Caco-2 (cell line): ENCODE measurements around the gene GBE1. TPM values are rescaled to one million over a fixed set of nuclear protein-coding genes. Genes with fewer than 3 reads are reported as not detected.

Experiments
- BruUV-seq: library from RNA; stranded (reverse); fragments of 400-500 nt; replicated peaks from 2 replicates; lab custom pipeline; 2021; lab: Mats Ljungman, UMichigan
- CTCF ChIA-PET: fragments of 300-600 bp; sonication (Branson Sonifier 250); formaldehyde crosslinking; loops from one replicate; lab custom pipeline; 2022; ENCODE audit warnings: antibody characterized with exemption; lab: Charles Lee
- POLR2A ChIA-PET: fragments of 300-600 bp; sonication (Branson Sonifier 250); formaldehyde crosslinking; loops from one replicate; lab custom pipeline; 2022; ENCODE audit warnings: antibody characterized with exemption; lab: Charles Lee
- DNase-seq, 2 experiments: peaks; one replicate each; pipeline versions ENCODE4 v3.0.0 to v3.0.0-alpha.2; 2020 to 2022
- H3K27me3 ChIP-seq: replicated peaks from 2 replicates; pipeline ENCODE4 v1.6.0; 2011; ENCODE audit warnings: low read length; ENCODE audit not compliant: control insufficient read depth, insufficient read depth
- H3K36me3 ChIP-seq: 2 replicates; pipeline ENCODE4 v1.5.1; 2011; ENCODE audit warnings: low read length; ENCODE audit not compliant: control insufficient read depth, insufficient read depth
- H3K4me1 ChIP-seq: fragments of 250-450 bp; sonication (Bioruptor Pico); 2 replicates; pipeline ENCODE4 v1.5.1; 2020; ENCODE audit warnings: mild to moderate bottlenecking
- H3K4me3 ChIP-seq: 2 replicates; pipeline ENCODE4 v1.5.1; 2011; ENCODE audit warnings: low read depth, mild to moderate bottlenecking, control low read depth, low read length
- H3K9me3 ChIP-seq: fragments of 250-450 bp; sonication (Bioruptor Pico); 2 replicates; pipeline ENCODE4 v1.5.1; 2020; ENCODE audit warnings: mild to moderate bottlenecking, moderate library complexity
- H3K27ac Mint-ChIP-seq: one replicate; pipeline ENCODE4 v1.8.0; 2022; ENCODE audit warnings: mixed read lengths; ENCODE audit not compliant: unreplicated experiment
- H3K27me3 Mint-ChIP-seq: one replicate; pipeline ENCODE4 v1.8.0; 2022; ENCODE audit warnings: mixed read lengths; ENCODE audit not compliant: insufficient read depth, unreplicated experiment
- H3K36me3 Mint-ChIP-seq: one replicate; pipeline ENCODE4 v1.8.0; 2022; ENCODE audit warnings: mild to moderate bottlenecking, mixed read lengths; ENCODE audit not compliant: insufficient read depth, unreplicated experiment
- H3K4me1 Mint-ChIP-seq: one replicate; pipeline ENCODE4 v1.8.0; 2022; ENCODE audit warnings: low read depth, mixed read lengths; ENCODE audit not compliant: unreplicated experiment
- H3K4me3 Mint-ChIP-seq: one replicate; pipeline ENCODE4 v1.8.0; 2022; ENCODE audit warnings: mild to moderate bottlenecking, moderate library complexity, mixed read lengths; ENCODE audit not compliant: unreplicated experiment
- H3K9me3 Mint-ChIP-seq: one replicate; pipeline ENCODE4 v1.8.0; 2022; ENCODE audit warnings: mixed read lengths; ENCODE audit not compliant: unreplicated experiment
- intact Hi-C: fragments of 100-400 bp; cut with micrococcal nuclease; formaldehyde crosslinking; loops from one replicate; pipeline ENCODE4 v1.10.0; 2022; ENCODE audit not compliant: unreplicated experiment
- total RNA-seq: library from RNA; stranded (reverse); gene quantifications from 2 replicates; pipeline ENCODE4 v1.2.3, GENCODE V29; 2022
- TF ChIP-seq, protein P1 (sequence below), 2 experiments: fragments of 200-600 bp in 1 of 2; IDR thresholded peaks; 1 replicate in 1 of 2; 2 replicates in 1 of 2; pipeline versions ENCODE4 v1.5.1 to v1.8.0; 2011 to 2022; ENCODE audit warnings: antibody characterized with exemption in 1 of 2, control low read depth in 1 of 2, inconsistent platforms in 1 of 2, low read depth in 1 of 2, low read length in 1 of 2, mild to moderate bottlenecking in 1 of 2, moderate library complexity in 1 of 2; ENCODE audit not compliant: insufficient read depth in 1 of 2, severe bottlenecking in 1 of 2, unreplicated experiment in 1 of 2

GBE1 gene
- total RNA-seq, 1 experiment from 2014 or later: 8.2 TPM

GRCh38 chr3:81764665-81765064 lies 3.2 kb upstream of the GBE1 start:
- Mint-ChIP-seq H3K4me1 (peaks cover 5% of the 10 kb centered on the region), H3K4me3 (no peak overlapping the region), H3K27ac (no peak overlapping the region), H3K27me3 (no peaks in the 10 kb centered on the region), H3K9me3 (no peaks in the 10 kb centered on the region), H3K36me3 (no peaks in the 10 kb centered on the region)
- CTCF ChIA-PET: no interaction called here
- intact Hi-C loops: loop anchor here (5.0 to 10.0 kb wide), 2 partner anchors 272 to 460 kb away; no protein-coding TSS in a partner anchor
- Histone ChIP-seq H3K9me3 (no peaks in the 10 kb centered on the region), H3K4me3 (no peak overlapping the region), H3K4me1 (no peaks in the 10 kb centered on the region; the same call in 1 of the 2 replicates), H3K27me3 (no peaks in the 10 kb centered on the region), H3K36me3 (no peaks in the 10 kb centered on the region)
- TF ChIP-seq, protein P1, sequence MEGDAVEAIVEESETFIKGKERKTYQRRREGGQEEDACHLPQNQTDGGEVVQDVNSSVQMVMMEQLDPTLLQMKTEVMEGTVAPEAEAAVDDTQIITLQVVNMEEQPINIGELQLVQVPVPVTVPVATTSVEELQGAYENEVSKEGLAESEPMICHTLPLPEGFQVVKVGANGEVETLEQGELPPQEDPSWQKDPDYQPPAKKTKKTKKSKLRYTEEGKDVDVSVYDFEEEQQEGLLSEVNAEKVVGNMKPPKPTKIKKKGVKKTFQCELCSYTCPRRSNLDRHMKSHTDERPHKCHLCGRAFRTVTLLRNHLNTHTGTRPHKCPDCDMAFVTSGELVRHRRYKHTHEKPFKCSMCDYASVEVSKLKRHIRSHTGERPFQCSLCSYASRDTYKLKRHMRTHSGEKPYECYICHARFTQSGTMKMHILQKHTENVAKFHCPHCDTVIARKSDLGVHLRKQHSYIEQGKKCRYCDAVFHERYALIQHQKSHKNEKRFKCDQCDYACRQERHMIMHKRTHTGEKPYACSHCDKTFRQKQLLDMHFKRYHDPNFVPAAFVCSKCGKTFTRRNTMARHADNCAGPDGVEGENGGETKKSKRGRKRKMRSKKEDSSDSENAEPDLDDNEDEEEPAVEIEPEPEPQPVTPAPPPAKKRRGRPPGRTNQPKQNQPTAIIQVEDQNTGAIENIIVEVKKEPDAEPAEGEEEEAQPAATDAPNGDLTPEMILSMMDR (IDR thresholded peaks at IDR 0.05; ENCODE audit: insufficient read depth in 1 of 2, low read depth in 1 of 2, low read length in 1 of 2, severe bottlenecking in 1 of 2, unreplicated experiment in 1 of 2): no peak
- POLR2A ChIA-PET: no interaction called here
- BruUV-seq: no TSS peak
- DNase-seq: no peak

DNA sequence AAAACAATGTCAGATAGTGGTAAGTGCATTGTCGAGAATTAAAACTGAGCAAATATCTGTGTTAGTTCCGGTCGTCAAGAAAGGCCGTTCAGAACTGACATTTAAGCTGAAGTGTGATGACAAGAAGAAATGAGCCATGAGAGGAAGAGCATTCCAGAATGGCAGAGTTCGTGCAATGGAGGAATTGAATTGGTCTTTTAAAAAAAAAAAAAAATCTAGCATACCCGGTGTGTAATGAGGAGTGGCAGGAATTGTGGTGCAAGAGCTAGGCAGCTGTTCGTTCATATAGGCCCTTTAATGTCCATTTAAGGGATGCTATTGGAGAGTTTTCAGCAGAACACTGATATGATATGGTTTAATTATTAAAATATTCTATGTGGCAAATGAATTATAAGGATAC lies 2.6 kb upstream of the GBE1 start:
- CTCF ChIA-PET: no interaction called here
- Mint-ChIP-seq H3K36me3 (no peaks in the 10 kb centered on the region), H3K4me1 (peaks cover 5% of the 10 kb centered on the region), H3K27ac (no peak overlapping the region), H3K4me3 (no peak overlapping the region), H3K27me3 (no peaks in the 10 kb centered on the region), H3K9me3 (no peaks in the 10 kb centered on the region)
- TF ChIP-seq, protein P1 (IDR thresholded peaks at IDR 0.05; ENCODE audit: insufficient read depth in 1 of 2, low read depth in 1 of 2, low read length in 1 of 2, severe bottlenecking in 1 of 2, unreplicated experiment in 1 of 2): no peak
- POLR2A ChIA-PET: no interaction called here
- no peaks in the 10 kb centered on the region for H3K36me3 ChIP-seq
- H3K27me3 ChIP-seq: no peaks in the 10 kb centered on the region
- H3K4me1 ChIP-seq: no peaks in the 10 kb centered on the region; the same call in 1 of the 2 replicates
- H3K9me3 ChIP-seq: no peaks in the 10 kb centered on the region
- DNase-seq: no peak
- BruUV-seq: no TSS peak
- H3K4me3 ChIP-seq: no peak overlapping the region
- intact Hi-C loops: loop anchor here (5.0 to 10.0 kb wide), 2 partner anchors 272 to 459 kb away; no protein-coding TSS in a partner anchor

DNA sequence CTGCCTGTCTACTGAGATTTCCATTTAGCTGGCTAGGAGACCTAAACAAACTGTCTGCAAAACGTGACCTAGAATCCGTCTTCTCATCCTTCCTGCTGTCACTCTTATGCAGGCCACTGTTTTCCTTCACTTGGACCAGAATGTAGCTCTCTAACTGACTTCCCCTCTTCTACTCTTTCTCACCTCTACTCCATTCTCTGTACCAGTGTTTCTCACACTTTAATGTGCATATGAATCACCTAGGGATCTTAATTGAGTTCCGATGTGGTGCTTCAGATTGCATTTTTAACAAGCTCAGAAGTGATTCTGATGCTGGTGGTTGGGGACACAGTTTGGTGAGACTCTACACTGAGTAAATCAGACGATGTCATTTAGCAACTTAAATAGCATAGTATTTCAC lies 1.6 kb upstream of the GBE1 start:
- Mint-ChIP-seq H3K27ac (no peak overlapping the region), H3K27me3 (no peaks in the 10 kb centered on the region), H3K36me3 (no peaks in the 10 kb centered on the region), H3K4me3 (peak overlapping the region; percentile 43), H3K4me1 (peaks cover 5% of the 10 kb centered on the region), H3K9me3 (no peaks in the 10 kb centered on the region)
- TF ChIP-seq, protein P1 (IDR thresholded peaks at IDR 0.05; ENCODE audit: insufficient read depth in 1 of 2, low read depth in 1 of 2, low read length in 1 of 2, severe bottlenecking in 1 of 2, unreplicated experiment in 1 of 2): no peak
- no peaks in the 10 kb centered on the region; the same call in 1 of the 2 replicates for H3K4me1 ChIP-seq
- H3K4me3 ChIP-seq: no peak overlapping the region
- BruUV-seq: no TSS peak
- H3K9me3 ChIP-seq: no peaks in the 10 kb centered on the region
- CTCF ChIA-PET: no interaction called here
- POLR2A ChIA-PET: no interaction called here
- no peaks in the 10 kb centered on the region for H3K36me3 ChIP-seq
- intact Hi-C loops: loop anchor here (5.0 to 10.0 kb wide), 2 partner anchors 271 to 458 kb away; no protein-coding TSS in a partner anchor
- H3K27me3 ChIP-seq: no peaks in the 10 kb centered on the region
- DNase-seq: no peak
